Measurements from ENCODE around the gene FBP2. TPM values are rescaled to one million over a fixed set of nuclear protein-coding genes. Genes with fewer than 3 reads are reported as not detected.

Gene FBP2
- total RNA-seq, 2 experiments from 2014 or later, result not detected

- Histone ChIP-seq H3K4me3 (ENCODE audit: low read depth, low read length, poor library complexity, severe bottlenecking) (no peak overlapping the region), H3K27ac (ENCODE audit: low read depth, low read length, poor library complexity, severe bottlenecking) (peak overlapping the region; percentile 44), H3K79me2 (ENCODE audit: insufficient read depth, low read depth, low read length) (peaks cover 92% of the 10 kb centered on the region), H3K9me3 (ENCODE audit: low read length) (0 out of 2 replicates have a peak, but pooled peaks cover 6% of the 10 kb centered on the region), H3K4me2 (ENCODE audit: low read length) (no peak overlapping the region), H4K20me1 (ENCODE audit: insufficient read depth, low read length) (no peaks in the 10 kb centered on the region), H3K36me3 (ENCODE audit: insufficient read depth, low read length) (peaks cover 20% of the 10 kb centered on the region), H2AFZ (ENCODE audit: low read length) (no peak overlapping the region), H3K9me2 (ENCODE audit: insufficient read depth, low read length) (no peaks in the 10 kb centered on the region), H3K4me1 (ENCODE audit: insufficient read depth, low read length, poor library complexity, severe bottlenecking) (peaks cover 57% of the 10 kb centered on the region)
- no peak for DNase-seq (ENCODE audit: low spot score)
- CTCF ChIA-PET (ENCODE audit: unreplicated experiment), result no interaction called here
- POLR2A ChIA-PET, result no interaction called here
- intact Hi-C loops (cut with micrococcal nuclease; ENCODE audit: unreplicated experiment), result loop anchor here (10.0 kb wide), 1 partner anchor 468 kb away; no protein-coding TSS in a partner anchor
- BruUV-seq (replicated peaks), result no TSS peak
- TF ChIP-seq EZH2phosphoT487 (IDR thresholded peaks at IDR 0.05; ENCODE audit: borderline replicate concordance, low read depth, low read length) (no peak), CTCF (conservative IDR thresholded peaks at IDR 0.05; ENCODE audit: low read length) (no peak)
Measured at GRCh38 chr9:94533155-94533554, 60.5 kb downstream of the FBP2 start.

GRCh38 chr9:94528886-94529285 lies 64.7 kb downstream of the FBP2 start:
- 0 out of 2 replicates have a peak, but pooled peaks cover 6% of the 10 kb centered on the region for H3K9me3 ChIP-seq (ENCODE audit: low read length)
- POLR2A ChIA-PET, result interaction anchor here (0.6 to 1.1 kb wide), 2 partner anchors 15 to 1180 kb away, joined by 3 to 4 read pairs; no protein-coding TSS in a partner anchor
- peaks cover 76% of the 10 kb centered on the region for H3K79me2 ChIP-seq (ENCODE audit: insufficient read depth, low read depth, low read length)
- H3K9me2 ChIP-seq (ENCODE audit: insufficient read depth, low read length), result no peaks in the 10 kb centered on the region
- H3K4me3 ChIP-seq (ENCODE audit: low read depth, low read length, poor library complexity, severe bottlenecking), result peak overlapping the region; percentile 19
- no peaks in the 10 kb centered on the region for H4K20me1 ChIP-seq (ENCODE audit: insufficient read depth, low read length)
- H3K4me1 ChIP-seq (ENCODE audit: insufficient read depth, low read length, poor library complexity, severe bottlenecking), result peaks cover 60% of the 10 kb centered on the region
- intact Hi-C loops (cut with micrococcal nuclease; ENCODE audit: unreplicated experiment), result no loop called here
- H3K27ac ChIP-seq (ENCODE audit: low read depth, low read length, poor library complexity, severe bottlenecking), result peak overlapping the region; percentile 97
- H3K4me2 ChIP-seq (ENCODE audit: low read length), result peak overlapping the region; percentile 50
- no TSS peak for BruUV-seq (replicated peaks)
- peak; percentile 63 for DNase-seq (ENCODE audit: low spot score)
- no peak overlapping the region for H2AFZ ChIP-seq (ENCODE audit: low read length)
- H3K36me3 ChIP-seq (ENCODE audit: insufficient read depth, low read length), result peaks cover 24% of the 10 kb centered on the region
- CTCF ChIA-PET (ENCODE audit: unreplicated experiment), result no interaction called here
- TF ChIP-seq CTCF (conservative IDR thresholded peaks at IDR 0.05; ENCODE audit: low read length) (no peak), EZH2phosphoT487 (IDR thresholded peaks at IDR 0.05; ENCODE audit: borderline replicate concordance, low read depth, low read length) (no peak)

GRCh38 chr9:94526951-94527350 lies 66.7 kb downstream of the FBP2 start:
- Histone ChIP-seq H2AFZ (ENCODE audit: low read length) (peak overlapping the region; percentile 17; the same call in 1 of the 2 replicates), H3K4me1 (ENCODE audit: insufficient read depth, low read length, poor library complexity, severe bottlenecking) (peaks cover 70% of the 10 kb centered on the region), H3K79me2 (ENCODE audit: insufficient read depth, low read depth, low read length) (peaks cover 81% of the 10 kb centered on the region), H3K9me2 (ENCODE audit: insufficient read depth, low read length) (no peaks in the 10 kb centered on the region), H3K9me3 (ENCODE audit: low read length) (0 out of 2 replicates have a peak, but pooled peaks cover 6% of the 10 kb centered on the region), H3K27ac (ENCODE audit: low read depth, low read length, poor library complexity, severe bottlenecking) (peak overlapping the region; percentile 97), H3K36me3 (ENCODE audit: insufficient read depth, low read length) (peaks cover 18% of the 10 kb centered on the region), H3K4me2 (ENCODE audit: low read length) (peak overlapping the region; percentile 68), H4K20me1 (ENCODE audit: insufficient read depth, low read length) (no peaks in the 10 kb centered on the region), H3K4me3 (ENCODE audit: low read depth, low read length, poor library complexity, severe bottlenecking) (peak overlapping the region; percentile 42)
- intact Hi-C loops (cut with micrococcal nuclease; ENCODE audit: unreplicated experiment), result no loop called here
- DNase-seq (ENCODE audit: low spot score), result peak; percentile 55
- no peak for TF ChIP-seq EZH2phosphoT487 (IDR thresholded peaks at IDR 0.05; ENCODE audit: borderline replicate concordance, low read depth, low read length)
- no peak for TF ChIP-seq CTCF (conservative IDR thresholded peaks at IDR 0.05; ENCODE audit: low read length)
- ChIA-PET CTCF (ENCODE audit: unreplicated experiment) (no interaction called here), POLR2A (interaction anchor here (0.7 to 1.8 kb wide), 6 partner anchors 18 to 79 kb away, joined by 3 to 6 read pairs (median 4); no protein-coding TSS in a partner anchor)
- TSS peak; percentile 74 for BruUV-seq (replicated peaks)
